ENCODE data around the gene GALNTL6. TPM values are rescaled to one million over a fixed set of nuclear protein-coding genes. Genes with fewer than 3 reads are reported as not detected.
"Not testable (repeated sequence)": the region's sequence is repeated elsewhere in the genome, so short reads cannot be mapped to it uniquely, and the experiment has no call there.

Gene GALNTL6
- total RNA-seq, 4 donors from 2014 or later = 0.67 to 0.70 TPM; not detected in 2

- Histone ChIP-seq H3K4me3 (no peak overlapping the region), H3K27me3 (no peaks in the 10 kb centered on the region), H3K36me3 (no peaks in the 10 kb centered on the region), H3K4me1 (peaks cover 0 to 14% (median 0%) of the 10 kb centered on the region in 4 donors), H3K27ac (no peak overlapping the region), H3K9me3 (no peaks in the 10 kb centered on the region)
- DNase-seq = no peak
- TF ChIP-seq POLR2A (IDR thresholded peaks at IDR 0.05) (no peak), CTCF (IDR thresholded peaks at IDR 0.05) (no peak)
Measured at GRCh38 chr4:173039617-173040577, 1226.7 kb downstream of the GALNTL6 start.

GRCh38 chr4:173041482-173041881 lies 1228.3 kb downstream of the GALNTL6 start:
- no peak for TF ChIP-seq CTCF (IDR thresholded peaks at IDR 0.05)
- no peak for TF ChIP-seq POLR2A (IDR thresholded peaks at IDR 0.05)
- Histone ChIP-seq H3K9me3 (no peaks in the 10 kb centered on the region), H3K36me3 (no peaks in the 10 kb centered on the region), H3K4me1 (peaks cover 0 to 14% (median 0%) of the 10 kb centered on the region in 4 donors), H3K27ac (no peak overlapping the region), H3K4me3 (no peak overlapping the region), H3K27me3 (no peaks in the 10 kb centered on the region)
- DNase-seq = no peak

GRCh38 chr4:173042139-173042538 lies 1228.9 kb downstream of the GALNTL6 start:
- not testable (repeated sequence) for H3K27ac ChIP-seq, DNase-seq, H3K36me3 ChIP-seq, H3K4me3 ChIP-seq, H3K27me3 ChIP-seq, H3K9me3 ChIP-seq
- H3K4me1 ChIP-seq = peaks cover 0 to 14% (median 0%) of the 10 kb centered on the region in 4 donors

GRCh38 chr4:173044340-173044739 lies 1231.1 kb downstream of the GALNTL6 start:
- H3K4me1 ChIP-seq = peaks cover 0 to 6% (median 0%) of the 10 kb centered on the region in 4 donors
- H3K27ac ChIP-seq = no peak overlapping the region
- H3K36me3 ChIP-seq = no peaks in the 10 kb centered on the region
- H3K4me3 ChIP-seq = no peak overlapping the region
- TF ChIP-seq POLR2A (IDR thresholded peaks at IDR 0.05) (no peak), CTCF (IDR thresholded peaks at IDR 0.05) (no peak)
- no peaks in the 10 kb centered on the region for H3K9me3 ChIP-seq
- H3K27me3 ChIP-seq = no peaks in the 10 kb centered on the region
- DNase-seq = no peak

GRCh38 chr4:173045571-173045970 lies 1232.4 kb downstream of the GALNTL6 start:
- no peak overlapping the region for H3K4me3 ChIP-seq

More at GRCh38 chr4:173045571-173045970, 1232.4 kb downstream of the GALNTL6 start:
- no peaks in the 10 kb centered on the region for H3K36me3 ChIP-seq
- TF ChIP-seq CTCF (IDR thresholded peaks at IDR 0.05) (no peak), POLR2A (IDR thresholded peaks at IDR 0.05) (no peak)
- no peaks in the 10 kb centered on the region for H3K27me3 ChIP-seq
- peaks cover 0 to 2% (median 0%) of the 10 kb centered on the region in 4 donors for H3K4me1 ChIP-seq
- no peak overlapping the region for H3K27ac ChIP-seq
- no peaks in the 10 kb centered on the region for H3K9me3 ChIP-seq
- DNase-seq = no peak

All from Peyer's patch (tissue), 4 donors.